ENCODE measurements around the gene MBP.

- no peak for TF ChIP-seq POLR2A (IDR thresholded peaks at IDR 0.05)
- TF ChIP-seq, protein P1, sequence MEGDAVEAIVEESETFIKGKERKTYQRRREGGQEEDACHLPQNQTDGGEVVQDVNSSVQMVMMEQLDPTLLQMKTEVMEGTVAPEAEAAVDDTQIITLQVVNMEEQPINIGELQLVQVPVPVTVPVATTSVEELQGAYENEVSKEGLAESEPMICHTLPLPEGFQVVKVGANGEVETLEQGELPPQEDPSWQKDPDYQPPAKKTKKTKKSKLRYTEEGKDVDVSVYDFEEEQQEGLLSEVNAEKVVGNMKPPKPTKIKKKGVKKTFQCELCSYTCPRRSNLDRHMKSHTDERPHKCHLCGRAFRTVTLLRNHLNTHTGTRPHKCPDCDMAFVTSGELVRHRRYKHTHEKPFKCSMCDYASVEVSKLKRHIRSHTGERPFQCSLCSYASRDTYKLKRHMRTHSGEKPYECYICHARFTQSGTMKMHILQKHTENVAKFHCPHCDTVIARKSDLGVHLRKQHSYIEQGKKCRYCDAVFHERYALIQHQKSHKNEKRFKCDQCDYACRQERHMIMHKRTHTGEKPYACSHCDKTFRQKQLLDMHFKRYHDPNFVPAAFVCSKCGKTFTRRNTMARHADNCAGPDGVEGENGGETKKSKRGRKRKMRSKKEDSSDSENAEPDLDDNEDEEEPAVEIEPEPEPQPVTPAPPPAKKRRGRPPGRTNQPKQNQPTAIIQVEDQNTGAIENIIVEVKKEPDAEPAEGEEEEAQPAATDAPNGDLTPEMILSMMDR (IDR thresholded peaks at IDR 0.05): no peak
Observed at GRCh38 chr18:77105680-77106079, 26.9 kb downstream of the MBP start.

Data from lower leg skin (tissue), 3 donors.